Keratinocyte (primary cell): ENCODE results near the gene SPATA13. TPM values are rescaled to one million over a fixed set of nuclear protein-coding genes. Genes with fewer than 3 reads are reported as not detected.

Experiments used
- DNase-seq: peaks from one replicate; pipeline ENCODE4 v3.0.0-alpha.2; 2011; ENCODE audit warnings: low read depth, missing footprints, low spot score
- FAIRE-seq: peaks from 2 replicates; lab custom pipeline; 2011; peaks lifted over from hg19 to GRCh38; lab: Jason Lieb, UNC
- H2AFZ ChIP-seq: 2 replicates; pipeline ENCODE4 v1.6.0; 2012; ENCODE audit warnings: low read length, control low read depth, inconsistent platforms; ENCODE audit not compliant: control insufficient read depth
- H3K27ac ChIP-seq: 2 replicates; pipeline ENCODE4 v1.5.1; 2011; ENCODE audit warnings: low read length; ENCODE audit not compliant: control insufficient read depth, insufficient read depth
- H3K27me3 ChIP-seq: 3 replicates; pipeline ENCODE4 v1.6.0; 2011; ENCODE audit warnings: low read length; ENCODE audit not compliant: control insufficient read depth, insufficient read depth; ENCODE audit errors: extremely low read depth
- H3K36me3 ChIP-seq, 2 experiments: 2 replicates in 1 of 2; 3 replicates in 1 of 2; pipeline ENCODE4 v1.5.1; 2011; ENCODE audit warnings: low read length in 2 of 2, mild to moderate bottlenecking in 1 of 2; ENCODE audit not compliant: control insufficient read depth in 2 of 2, insufficient read depth in 2 of 2; ENCODE audit errors: extremely low read depth in 1 of 2
- H3K4me1 ChIP-seq: 3 replicates; pipeline ENCODE4 v1.5.1; 2011; ENCODE audit warnings: low read length; ENCODE audit not compliant: control insufficient read depth, insufficient read depth; ENCODE audit errors: extremely low read depth
- H3K4me2 ChIP-seq: 3 replicates; pipeline ENCODE4 v1.6.0; 2011; ENCODE audit warnings: low read depth, low read length; ENCODE audit not compliant: control insufficient read depth, insufficient read depth; ENCODE audit errors: extremely low read depth
- H3K4me3 ChIP-seq, 3 experiments: fragments of 200-600 bp in 1 of 3; sonication (generic) in 1 of 3; 2 replicates in 2 of 3; 3 replicates in 1 of 3; pipeline ENCODE4 v1.5.1; 2011 to 2016; ENCODE audit warnings: low read length in 3 of 3, mild to moderate bottlenecking in 3 of 3, control low read depth in 2 of 3, inconsistent platforms in 1 of 3, low read depth in 1 of 3, mixed read lengths in 1 of 3, mixed run types in 1 of 3, moderate library complexity in 1 of 3; ENCODE audit not compliant: control insufficient read depth in 2 of 3, insufficient read depth in 2 of 3; ENCODE audit errors: extremely low read depth in 1 of 3
- H3K79me2 ChIP-seq: 2 replicates; pipeline ENCODE4 v1.6.0; 2012; ENCODE audit warnings: low read length; ENCODE audit not compliant: control insufficient read depth, insufficient read depth
- H3K9ac ChIP-seq: 3 replicates; pipeline ENCODE4 v1.6.0; 2011; ENCODE audit warnings: low read length; ENCODE audit not compliant: control insufficient read depth, insufficient read depth; ENCODE audit errors: extremely low read depth
- H3K9me1 ChIP-seq: 3 replicates; pipeline ENCODE4 v1.6.0; 2011; ENCODE audit warnings: low read length; ENCODE audit not compliant: control insufficient read depth, insufficient read depth; ENCODE audit errors: extremely low read depth
- H3K9me3 ChIP-seq: 2 replicates; pipeline ENCODE4 v1.5.1; 2012; ENCODE audit warnings: low read depth, low read length; ENCODE audit not compliant: control insufficient read depth
- H4K20me1 ChIP-seq: 3 replicates; pipeline ENCODE4 v1.6.0; 2011; ENCODE audit warnings: low read length; ENCODE audit not compliant: control insufficient read depth, insufficient read depth; ENCODE audit errors: extremely low read depth
- EZH2 ChIP-seq: IDR thresholded peaks from one replicate; pipeline ENCODE4 v1.6.1; 2012; ENCODE audit warnings: inconsistent platforms, mild to moderate bottlenecking, low read length, moderate library complexity
- dilution Hi-C: fragments of 300-500 bp; cut with MboI; formaldehyde crosslinking; loops from one replicate; pipeline ENCODE4 v1.7.0; 2020; ENCODE audit warnings: low sequenced_read_pairs; ENCODE audit not compliant: extremely low pct_ligation_motif_present
- polyA plus RNA-seq, 5 experiments: library from polyadenylated mRNA; depleted of rRNA in 3 of 5; stranded (reverse) in 3 of 5; stranded (forward) in 1 of 5; unstranded in 1 of 5; fragments of >200 nt; gene quantifications; 1 replicate in 1 of 5; 2 replicates in 3 of 5; 3 replicates in 1 of 5; pipeline versions ENCODE4 v1.2.1 to v1.2.3, GENCODE V29; 2011 to 2012; ENCODE audit warnings: missing spikeins in 2 of 5, low read depth in 1 of 5, low replicate concordance in 1 of 5
- TF ChIP-seq, protein P1 (sequence below), 3 experiments: IDR thresholded peaks in 1 of 3; conservative IDR thresholded peaks in 1 of 3; optimal IDR thresholded peaks in 1 of 3; 2 replicates in 2 of 3; 3 replicates in 1 of 3; pipeline versions ENCODE3 to v1.5.1; 2011; ENCODE audit warnings: low read length in 3 of 3, mild to moderate bottlenecking in 3 of 3, moderate library complexity in 2 of 3, control low read depth in 1 of 3, inconsistent platforms in 1 of 3; ENCODE audit not compliant: insufficient read depth in 2 of 3; ENCODE audit errors: extremely low read depth in 1 of 3

Gene SPATA13
- polyA plus RNA-seq, 1 donor (not counting 4 experiments of a cell fraction or from before 2014, with no cell fraction given), result 1.2 TPM

DNA sequence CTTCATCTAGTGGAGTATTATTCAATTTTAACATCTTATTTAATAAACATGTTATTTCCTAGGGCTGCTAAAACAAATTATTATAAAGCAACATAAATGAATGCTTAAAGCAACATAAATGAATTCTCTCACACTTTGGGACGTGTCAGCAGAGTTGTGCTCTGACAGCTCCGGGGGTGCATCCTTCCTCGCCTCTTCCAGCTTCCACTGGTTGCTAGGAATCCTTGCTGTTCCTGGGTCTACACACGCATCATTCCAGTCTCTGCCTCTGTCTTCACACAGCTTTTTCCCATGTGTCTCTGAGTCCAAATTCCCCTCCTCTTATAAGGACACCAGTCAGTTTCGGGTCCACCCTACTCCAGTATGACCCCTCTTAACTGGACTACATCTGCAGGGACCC lies 21.6 kb upstream of the SPATA13 start:
- Histone ChIP-seq H3K9me1 (no peaks in the 10 kb centered on the region), H3K9ac (no peak overlapping the region), H4K20me1 (no peaks in the 10 kb centered on the region), H3K4me3 (no peak overlapping the region), H3K27me3 (peaks cover 2% of the 10 kb centered on the region), H3K4me1 (no peaks in the 10 kb centered on the region), H3K79me2 (no peaks in the 10 kb centered on the region), H3K9me3 (no peaks in the 10 kb centered on the region), H3K4me2 (no peak overlapping the region), H3K36me3 (no peaks in the 10 kb centered on the region), H2AFZ (no peak overlapping the region), H3K27ac (no peak overlapping the region)
- dilution Hi-C loops, result no loop called here
- no peak for DNase-seq
- TF ChIP-seq EZH2, result no peak
- TF ChIP-seq, protein P1, sequence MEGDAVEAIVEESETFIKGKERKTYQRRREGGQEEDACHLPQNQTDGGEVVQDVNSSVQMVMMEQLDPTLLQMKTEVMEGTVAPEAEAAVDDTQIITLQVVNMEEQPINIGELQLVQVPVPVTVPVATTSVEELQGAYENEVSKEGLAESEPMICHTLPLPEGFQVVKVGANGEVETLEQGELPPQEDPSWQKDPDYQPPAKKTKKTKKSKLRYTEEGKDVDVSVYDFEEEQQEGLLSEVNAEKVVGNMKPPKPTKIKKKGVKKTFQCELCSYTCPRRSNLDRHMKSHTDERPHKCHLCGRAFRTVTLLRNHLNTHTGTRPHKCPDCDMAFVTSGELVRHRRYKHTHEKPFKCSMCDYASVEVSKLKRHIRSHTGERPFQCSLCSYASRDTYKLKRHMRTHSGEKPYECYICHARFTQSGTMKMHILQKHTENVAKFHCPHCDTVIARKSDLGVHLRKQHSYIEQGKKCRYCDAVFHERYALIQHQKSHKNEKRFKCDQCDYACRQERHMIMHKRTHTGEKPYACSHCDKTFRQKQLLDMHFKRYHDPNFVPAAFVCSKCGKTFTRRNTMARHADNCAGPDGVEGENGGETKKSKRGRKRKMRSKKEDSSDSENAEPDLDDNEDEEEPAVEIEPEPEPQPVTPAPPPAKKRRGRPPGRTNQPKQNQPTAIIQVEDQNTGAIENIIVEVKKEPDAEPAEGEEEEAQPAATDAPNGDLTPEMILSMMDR (optimal IDR thresholded peaks at IDR 0.05 in 1 of 3, IDR thresholded peaks at IDR 0.05 in 1 of 3, conservative IDR thresholded peaks at IDR 0.05 in 1 of 3; ENCODE audit: extremely low read depth in 1 of 3, insufficient read depth in 2 of 3, low read length in 3 of 3), result no peak
- FAIRE-seq, result no peak

DNA sequence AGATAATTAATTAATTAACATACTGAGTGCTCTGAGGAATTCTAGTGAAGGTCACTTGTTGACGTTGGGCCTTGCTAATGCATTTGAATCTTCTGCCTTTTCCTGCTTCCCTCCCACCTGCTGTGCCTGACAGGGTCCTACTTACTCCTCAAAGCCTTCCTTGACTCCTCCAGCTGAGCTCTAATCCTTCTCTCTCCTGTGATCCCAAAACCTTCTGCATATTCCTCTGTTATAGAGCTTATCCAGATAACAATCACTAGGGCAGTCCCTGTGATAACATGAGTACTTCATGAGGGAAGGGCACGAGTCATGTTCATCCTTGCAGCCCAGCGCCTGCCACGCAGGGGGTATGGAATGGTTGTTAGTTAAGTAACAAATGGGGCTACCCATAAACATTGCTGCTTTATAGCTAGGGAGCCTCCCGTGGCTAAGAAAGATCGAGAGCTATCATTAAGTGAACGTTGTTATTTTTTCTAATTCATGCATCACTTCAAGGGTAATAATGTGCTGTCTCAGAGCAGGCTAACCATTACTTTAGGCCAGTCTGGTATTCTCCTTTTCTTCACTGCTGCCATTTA lies 19.1 kb upstream of the SPATA13 start:
- no peak for FAIRE-seq
- no peak overlapping the region for H3K4me3 ChIP-seq
- H3K79me2 ChIP-seq, result no peaks in the 10 kb centered on the region
- no peak for DNase-seq
- H3K9me1 ChIP-seq, result no peaks in the 10 kb centered on the region
- no peak overlapping the region for H3K27ac ChIP-seq
- H3K36me3 ChIP-seq, result no peaks in the 10 kb centered on the region
- H3K9me3 ChIP-seq, result no peaks in the 10 kb centered on the region
- no peaks in the 10 kb centered on the region for H4K20me1 ChIP-seq
- dilution Hi-C loops, result no loop called here
- H3K27me3 ChIP-seq, result peaks cover 8% of the 10 kb centered on the region
- no peaks in the 10 kb centered on the region for H3K4me1 ChIP-seq
- H3K9ac ChIP-seq, result no peak overlapping the region
- TF ChIP-seq, protein P1 (optimal IDR thresholded peaks at IDR 0.05 in 1 of 3, IDR thresholded peaks at IDR 0.05 in 1 of 3, conservative IDR thresholded peaks at IDR 0.05 in 1 of 3; ENCODE audit: extremely low read depth in 1 of 3, insufficient read depth in 2 of 3, low read length in 3 of 3), result no peak
- no peak for TF ChIP-seq EZH2
- H2AFZ ChIP-seq, result no peak overlapping the region
- H3K4me2 ChIP-seq, result no peak overlapping the region
